GM21529 (cell line): Measurements from ENCODE around the gene PTN.

Source experiments
- ATAC-seq: cut with Tn5 transposase; IDR thresholded peaks from one replicate; pipeline ENCODE4 v1.9.1; 2021; ENCODE audit not compliant: unreplicated experiment

Gene PTN

GRCh38 chr7:137343281-137343841, at the start of gene PTN:
Gene PTN, minus strand, starts transcription at chr7:137343733. Its CDS starts 88,760 bp downstream, at chr7:137254973.
- no peak for ATAC-seq

GRCh38 chr7:137390076-137390475, 46.5 kb upstream of the PTN start:
- no peak for ATAC-seq

- no peak for ATAC-seq
These were observed 45.4 kb upstream of the PTN start for GRCh38 chr7:137388916-137389315.

- no peak for ATAC-seq
These were observed 43.4 kb upstream of the PTN start for GRCh38 chr7:137386966-137387365.

- ATAC-seq = no peak
These were observed 37.5 kb upstream of the PTN start for GRCh38 chr7:137381045-137381444.

- ATAC-seq = no peak
These were observed 30.0 kb upstream of the PTN start for GRCh38 chr7:137373507-137373906.

- no peak for ATAC-seq
These were observed 28.1 kb upstream of the PTN start for GRCh38 chr7:137371616-137372015.

GRCh38 chr7:137366995-137367394, 23.5 kb upstream of the PTN start:
- no peak for ATAC-seq

GRCh38 chr7:137363683-137364082, 20.1 kb upstream of the PTN start:
- no peak for ATAC-seq

- ATAC-seq = no peak
These were observed 16.6 kb upstream of the PTN start for GRCh38 chr7:137360087-137360679.

- no peak for ATAC-seq
These were observed 11.4 kb upstream of the PTN start for GRCh38 chr7:137354961-137355360.

- ATAC-seq = no peak
These were observed 10.9 kb upstream of the PTN start for GRCh38 chr7:137354396-137354795.

GRCh38 chr7:137351941-137352340, 8.4 kb upstream of the PTN start:
- no peak for ATAC-seq

- ATAC-seq = no peak
These were observed 2.4 kb upstream of the PTN start for GRCh38 chr7:137345799-137346449.

- no peak for ATAC-seq
These were observed 688 bp downstream of the PTN start for GRCh38 chr7:137342828-137343261.

GRCh38 chr7:137342265-137342664, 1.3 kb downstream of the PTN start:
- no peak for ATAC-seq

GRCh38 chr7:137337902-137338301, 5.6 kb downstream of the PTN start:
- no peak for ATAC-seq

- ATAC-seq = no peak
These were observed 7.7 kb downstream of the PTN start for GRCh38 chr7:137335814-137336213.

GRCh38 chr7:137331378-137331777, 12.2 kb downstream of the PTN start:
- ATAC-seq = no peak

- no peak for ATAC-seq
These were observed 14.1 kb downstream of the PTN start for GRCh38 chr7:137329411-137329810.

- no peak for ATAC-seq
These were observed 15.0 kb downstream of the PTN start for GRCh38 chr7:137328373-137329120.

- no peak for ATAC-seq
These were observed 17.6 kb downstream of the PTN start for GRCh38 chr7:137325927-137326326.
